ENCODE data around the gene PGC.

Gene PGC

DNA sequence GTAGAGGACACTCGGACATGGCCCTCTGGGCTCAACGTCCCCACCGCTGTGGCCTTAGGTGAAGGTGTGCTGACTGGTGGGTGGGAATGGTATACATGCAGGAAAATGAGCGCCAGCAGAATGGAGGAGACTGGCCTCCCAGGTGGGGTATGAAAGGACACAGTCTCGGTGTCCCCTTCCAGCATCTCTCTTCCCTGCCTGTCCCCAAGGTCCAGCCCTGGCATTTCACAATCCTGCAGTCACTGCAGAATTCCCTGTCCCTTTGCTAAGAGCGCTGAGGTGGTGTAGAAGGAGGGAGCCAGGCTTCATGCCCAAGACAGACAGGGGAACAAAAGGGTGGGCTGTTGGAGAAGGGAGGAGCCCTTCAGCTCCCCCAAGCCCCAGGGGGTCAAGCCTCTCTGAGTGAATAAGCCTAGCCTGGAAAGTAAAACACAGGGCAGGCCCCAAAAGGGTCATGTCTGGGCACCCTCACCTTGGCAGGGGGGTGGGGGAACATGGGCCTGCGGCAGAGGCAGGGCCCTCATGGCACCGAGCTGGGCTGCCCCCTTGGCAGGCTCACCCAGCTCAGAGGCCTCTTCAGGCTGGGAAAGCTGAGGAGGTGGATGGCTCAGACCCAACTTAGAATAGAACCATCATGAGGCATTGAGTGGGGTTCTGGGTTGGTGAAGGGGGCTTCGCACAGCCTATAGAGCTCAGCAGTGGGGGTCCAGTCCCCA, 35.7 kb downstream of the PGC start:
- no peak overlapping the region for H3K27ac ChIP-seq (ENCODE audit: insufficient read depth in 1 of 2, low read depth in 1 of 2, low read length in 2 of 2, poor library complexity in 1 of 2, severe bottlenecking in 2 of 2)
- H3K4me3 ChIP-seq (ENCODE audit: control insufficient read depth in 1 of 7, extremely low read depth in 1 of 7, insufficient read depth in 4 of 7, low read depth in 2 of 7, low read length in 6 of 7): no peak overlapping the region
- peaks cover 2 to 47% (median 17%) of the 10 kb centered on the region in 4 experiments for H3K4me1 ChIP-seq (ENCODE audit: control extremely low read depth in 1 of 4, control insufficient read depth in 4 of 4, insufficient read depth in 4 of 4, low read length in 3 of 4)
- H3K36me3 ChIP-seq (ENCODE audit: control insufficient read depth in 4 of 4, insufficient read depth in 4 of 4, low read length in 3 of 4): no peaks in the 10 kb centered on the region
- no peak for DNase-seq
- no peaks in the 10 kb centered on the region for H3K9me3 ChIP-seq (ENCODE audit: control extremely low read depth in 1 of 5, control insufficient read depth in 4 of 5, insufficient read depth in 2 of 5, low read depth in 1 of 5, low read length in 4 of 5)
- WGBS (ENCODE audit: insufficient coverage): 100% methylated on average over 2 of the region's 9 CpGs
- CTCF ChIA-PET: interaction anchor here (0.9 to 2.2 kb wide), 3 partner anchors 11 to 65 kb away, joined by 3 to 5 read pairs (median 4); no protein-coding TSS in a partner anchor
- H3K27me3 ChIP-seq (replicated peaks in 2 of 5; ENCODE audit: control insufficient read depth in 4 of 5, insufficient read depth in 5 of 5, low read length in 4 of 5): no peaks in the 10 kb centered on the region
- POLR2A ChIA-PET: interaction anchor here (1.1 kb wide), 1 partner anchor 22 kb away, joined by 3 read pairs; no protein-coding TSS in a partner anchor

GRCh38 chr6:41709375-41709774, 37.8 kb downstream of the PGC start:
- no peak for DNase-seq
- Histone ChIP-seq H3K36me3 (ENCODE audit: control insufficient read depth in 4 of 4, insufficient read depth in 4 of 4, low read length in 3 of 4) (no peaks in the 10 kb centered on the region), H3K9me3 (ENCODE audit: control extremely low read depth in 1 of 5, control insufficient read depth in 4 of 5, insufficient read depth in 2 of 5, low read depth in 1 of 5, low read length in 4 of 5) (no peaks in the 10 kb centered on the region), H3K27ac (ENCODE audit: insufficient read depth in 1 of 2, low read depth in 1 of 2, low read length in 2 of 2, poor library complexity in 1 of 2, severe bottlenecking in 2 of 2) (no peak overlapping the region), H3K4me3 (ENCODE audit: control insufficient read depth in 1 of 7, extremely low read depth in 1 of 7, insufficient read depth in 4 of 7, low read depth in 2 of 7, low read length in 6 of 7) (no peak overlapping the region), H3K4me1 (ENCODE audit: control extremely low read depth in 1 of 4, control insufficient read depth in 4 of 4, insufficient read depth in 4 of 4, low read length in 3 of 4) (peaks cover 2 to 54% (median 27%) of the 10 kb centered on the region in 4 experiments), H3K27me3 (replicated peaks in 2 of 5; ENCODE audit: control insufficient read depth in 4 of 5, insufficient read depth in 5 of 5, low read length in 4 of 5) (no peaks in the 10 kb centered on the region)
- ChIA-PET CTCF (interaction anchor here (0.6 to 7.3 kb wide), 7 partner anchors 13 to 75 kb away, joined by 3 to 98 read pairs (median 58); partner anchors contain the start of genes TFEB and TOMM6), POLR2A (no interaction called here)
- 100% methylated on average over 1 of the region's 2 CpGs for WGBS (ENCODE audit: insufficient coverage)

GRCh38 chr6:41708856-41709255, 38.3 kb downstream of the PGC start:
- ChIA-PET CTCF (interaction anchor here (0.6 to 7.3 kb wide), 8 partner anchors 13 to 76 kb away, joined by 3 to 98 read pairs (median 58); partner anchors contain the start of genes TFEB and TOMM6), POLR2A (no interaction called here)
- DNase-seq: no peak
- 100% methylated on average over 3 of the region's 3 CpGs for WGBS (ENCODE audit: insufficient coverage)
- H3K4me3 ChIP-seq (ENCODE audit: control insufficient read depth in 1 of 7, extremely low read depth in 1 of 7, insufficient read depth in 4 of 7, low read depth in 2 of 7, low read length in 6 of 7): no peak overlapping the region
- H3K4me1 ChIP-seq (ENCODE audit: control extremely low read depth in 1 of 4, control insufficient read depth in 4 of 4, insufficient read depth in 4 of 4, low read length in 3 of 4): peaks cover 2 to 50% (median 27%) of the 10 kb centered on the region in 4 experiments
- H3K27me3 ChIP-seq (replicated peaks in 2 of 5; ENCODE audit: control insufficient read depth in 4 of 5, insufficient read depth in 5 of 5, low read length in 4 of 5): no peaks in the 10 kb centered on the region
- no peaks in the 10 kb centered on the region for H3K9me3 ChIP-seq (ENCODE audit: control extremely low read depth in 1 of 5, control insufficient read depth in 4 of 5, insufficient read depth in 2 of 5, low read depth in 1 of 5, low read length in 4 of 5)
- H3K27ac ChIP-seq (ENCODE audit: insufficient read depth in 1 of 2, low read depth in 1 of 2, low read length in 2 of 2, poor library complexity in 1 of 2, severe bottlenecking in 2 of 2): no peak overlapping the region
- no peaks in the 10 kb centered on the region for H3K36me3 ChIP-seq (ENCODE audit: control insufficient read depth in 4 of 4, insufficient read depth in 4 of 4, low read length in 3 of 4)

GRCh38 chr6:41707565-41708200, 39.5 kb downstream of the PGC start:
- no peaks in the 10 kb centered on the region for H3K9me3 ChIP-seq (ENCODE audit: control extremely low read depth in 1 of 5, control insufficient read depth in 4 of 5, insufficient read depth in 2 of 5, low read depth in 1 of 5, low read length in 4 of 5)
- peaks cover 2 to 38% (median 27%) of the 10 kb centered on the region in 4 experiments for H3K4me1 ChIP-seq (ENCODE audit: control extremely low read depth in 1 of 4, control insufficient read depth in 4 of 4, insufficient read depth in 4 of 4, low read length in 3 of 4)
- H3K27ac ChIP-seq (ENCODE audit: insufficient read depth in 1 of 2, low read depth in 1 of 2, low read length in 2 of 2, poor library complexity in 1 of 2, severe bottlenecking in 2 of 2): no peak overlapping the region
- no peaks in the 10 kb centered on the region for H3K36me3 ChIP-seq (ENCODE audit: control insufficient read depth in 4 of 4, insufficient read depth in 4 of 4, low read length in 3 of 4)
- H3K4me3 ChIP-seq (ENCODE audit: control insufficient read depth in 1 of 7, extremely low read depth in 1 of 7, insufficient read depth in 4 of 7, low read depth in 2 of 7, low read length in 6 of 7): peak overlapping the region in 1 of 7 experiments; percentile 8
- H3K27me3 ChIP-seq (replicated peaks in 2 of 5; ENCODE audit: control insufficient read depth in 4 of 5, insufficient read depth in 5 of 5, low read length in 4 of 5): no peaks in the 10 kb centered on the region
- WGBS (ENCODE audit: insufficient coverage): 5% methylated on average over 12 of the region's 14 CpGs
- DNase-seq: peak; percentile 42 to 75 (median 62)
- POLR2A ChIA-PET: interaction anchor here (1.7 kb wide), 1 partner anchor 26 kb away, joined by 4 read pairs; no protein-coding TSS in a partner anchor
- CTCF ChIA-PET: interaction anchor here (1.0 to 7.3 kb wide), 9 partner anchors 7 to 77 kb away, joined by 3 to 98 read pairs (median 57); partner anchors contain the start of genes TFEB and TOMM6

GRCh38 chr6:41706876-41707564, 40.2 kb downstream of the PGC start:
- no peak overlapping the region for H3K27ac ChIP-seq (ENCODE audit: insufficient read depth in 1 of 2, low read depth in 1 of 2, low read length in 2 of 2, poor library complexity in 1 of 2, severe bottlenecking in 2 of 2)
- WGBS (ENCODE audit: insufficient coverage): 71% methylated on average over 1 of the region's 9 CpGs

DNA sequence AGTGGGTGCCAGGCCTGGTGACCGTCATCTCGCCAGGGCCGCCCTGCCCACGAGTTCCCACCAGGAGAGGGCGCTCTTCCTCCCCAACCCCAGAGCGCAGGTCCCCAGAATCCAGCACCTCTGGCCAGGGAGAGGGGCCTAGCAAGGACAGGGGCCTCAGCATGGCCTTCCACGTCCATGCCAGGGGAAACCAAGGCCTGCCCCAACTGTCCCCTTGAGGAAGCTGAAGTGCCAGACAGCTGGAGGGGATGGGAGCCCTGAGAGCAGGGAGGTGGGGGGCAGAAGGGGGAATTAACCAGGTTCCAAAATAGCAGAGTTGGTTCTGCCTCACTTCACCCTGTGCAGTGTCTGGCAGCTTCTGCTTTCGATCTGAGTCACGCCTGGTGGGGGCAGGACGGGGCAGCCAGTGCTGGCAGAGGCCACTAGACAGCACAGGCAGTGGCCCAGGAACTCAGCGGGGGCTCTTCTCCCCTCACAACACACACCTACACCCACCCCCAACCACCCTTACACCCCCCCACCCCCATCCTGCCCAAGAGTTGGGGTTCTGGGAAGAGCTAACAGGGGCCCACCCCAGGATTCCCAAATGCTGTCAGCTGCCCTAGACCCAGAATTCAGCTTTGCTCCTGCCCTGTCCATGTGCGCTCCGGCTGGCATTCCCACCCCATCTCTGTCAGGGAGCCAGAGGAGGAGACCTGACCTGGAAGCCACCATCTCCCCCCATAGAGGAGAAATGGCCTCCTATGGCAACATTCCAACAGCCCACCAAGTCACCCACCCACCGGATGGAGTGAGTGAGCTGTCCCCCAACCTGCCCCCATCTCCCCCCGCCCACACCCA, 41.0 kb downstream of the PGC start:
- ChIA-PET CTCF (interaction anchor here (0.7 to 7.3 kb wide), 16 partner anchors 9 to 110 kb away, joined by 3 to 98 read pairs (median 7); partner anchors contain the start of genes TFEB and TOMM6), POLR2A (no interaction called here)
- Histone ChIP-seq H3K27ac (ENCODE audit: insufficient read depth in 1 of 2, low read depth in 1 of 2, low read length in 2 of 2, poor library complexity in 1 of 2, severe bottlenecking in 2 of 2) (no peak overlapping the region), H3K4me1 (ENCODE audit: control extremely low read depth in 1 of 4, control insufficient read depth in 4 of 4, insufficient read depth in 4 of 4, low read length in 3 of 4) (peaks cover 2 to 36% (median 27%) of the 10 kb centered on the region in 4 experiments), H3K9me3 (ENCODE audit: control extremely low read depth in 1 of 5, control insufficient read depth in 4 of 5, insufficient read depth in 2 of 5, low read depth in 1 of 5, low read length in 4 of 5) (no peaks in the 10 kb centered on the region), H3K36me3 (ENCODE audit: control insufficient read depth in 4 of 4, insufficient read depth in 4 of 4, low read length in 3 of 4) (no peaks in the 10 kb centered on the region), H3K27me3 (replicated peaks in 2 of 5; ENCODE audit: control insufficient read depth in 4 of 5, insufficient read depth in 5 of 5, low read length in 4 of 5) (no peaks in the 10 kb centered on the region), H3K4me3 (ENCODE audit: control insufficient read depth in 1 of 7, extremely low read depth in 1 of 7, insufficient read depth in 4 of 7, low read depth in 2 of 7, low read length in 6 of 7) (no peak overlapping the region)
- WGBS (ENCODE audit: insufficient coverage): 34% methylated on average over 10 of the region's 15 CpGs
- peak; percentile 63 to 88 (median 86) for DNase-seq

More at GRCh38 chr6:41706876-41707564, 40.2 kb downstream of the PGC start:
- ChIA-PET CTCF (interaction anchor here (1.0 to 7.3 kb wide), 10 partner anchors 8 to 111 kb away, joined by 3 to 98 read pairs (median 40); partner anchors contain the start of genes TFEB and TOMM6), POLR2A (interaction anchor here (1.7 kb wide), 1 partner anchor 27 kb away, joined by 4 read pairs; no protein-coding TSS in a partner anchor)
- Histone ChIP-seq H3K4me1 (ENCODE audit: control extremely low read depth in 1 of 4, control insufficient read depth in 4 of 4, insufficient read depth in 4 of 4, low read length in 3 of 4) (peaks cover 2 to 36% (median 27%) of the 10 kb centered on the region in 4 experiments), H3K4me3 (ENCODE audit: control insufficient read depth in 1 of 7, extremely low read depth in 1 of 7, insufficient read depth in 4 of 7, low read depth in 2 of 7, low read length in 6 of 7) (peak overlapping the region in 1 of 7 experiments; percentile 8), H3K27me3 (replicated peaks in 2 of 5; ENCODE audit: control insufficient read depth in 4 of 5, insufficient read depth in 5 of 5, low read length in 4 of 5) (no peaks in the 10 kb centered on the region), H3K36me3 (ENCODE audit: control insufficient read depth in 4 of 4, insufficient read depth in 4 of 4, low read length in 3 of 4) (no peaks in the 10 kb centered on the region), H3K9me3 (ENCODE audit: control extremely low read depth in 1 of 5, control insufficient read depth in 4 of 5, insufficient read depth in 2 of 5, low read depth in 1 of 5, low read length in 4 of 5) (no peaks in the 10 kb centered on the region)
- DNase-seq: no peak

Data from common myeloid progenitor, CD34-positive (primary cell).